WERI-Rb-1 (cell line): ENCODE measurements around the gene COL5A1.

Source experiments
- DNase-seq: peaks from one replicate; pipeline ENCODE4 v3.0.0-alpha.2; 2020
- H3K27ac ChIP-seq: fragments of 250-450 bp; sonication (Bioruptor Pico); 2 replicates; pipeline ENCODE4 v1.5.1; 2020; ENCODE audit warnings: mild to moderate bottlenecking, moderate library complexity
- H3K27me3 ChIP-seq: fragments of 250-450 bp; sonication (Bioruptor Pico); 2 replicates; pipeline ENCODE4 v1.5.1; 2021; ENCODE audit warnings: mild to moderate bottlenecking, low read depth, moderate library complexity; ENCODE audit not compliant: insufficient read depth, severe bottlenecking
- H3K36me3 ChIP-seq: fragments of 250-450 bp; sonication (Bioruptor Pico); 2 replicates; pipeline ENCODE4 v1.5.1; 2020; ENCODE audit warnings: mild to moderate bottlenecking, moderate library complexity
- H3K4me3 ChIP-seq: 2 replicates; pipeline ENCODE4 v1.5.1; 2011; ENCODE audit warnings: low read depth, mild to moderate bottlenecking, control low read depth, low read length
- H3K9me3 ChIP-seq: fragments of 250-450 bp; sonication (Bioruptor Pico); 2 replicates; pipeline ENCODE4 v1.5.1; 2021; ENCODE audit warnings: mild to moderate bottlenecking, moderate library complexity; ENCODE audit not compliant: severe bottlenecking
- CTCF ChIP-seq: IDR thresholded peaks from 2 replicates; pipeline ENCODE4 v1.5.1; 2011; ENCODE audit warnings: low read depth, mild to moderate bottlenecking, control low read depth, inconsistent platforms, low read length

The COL5A1 gene

DNA sequence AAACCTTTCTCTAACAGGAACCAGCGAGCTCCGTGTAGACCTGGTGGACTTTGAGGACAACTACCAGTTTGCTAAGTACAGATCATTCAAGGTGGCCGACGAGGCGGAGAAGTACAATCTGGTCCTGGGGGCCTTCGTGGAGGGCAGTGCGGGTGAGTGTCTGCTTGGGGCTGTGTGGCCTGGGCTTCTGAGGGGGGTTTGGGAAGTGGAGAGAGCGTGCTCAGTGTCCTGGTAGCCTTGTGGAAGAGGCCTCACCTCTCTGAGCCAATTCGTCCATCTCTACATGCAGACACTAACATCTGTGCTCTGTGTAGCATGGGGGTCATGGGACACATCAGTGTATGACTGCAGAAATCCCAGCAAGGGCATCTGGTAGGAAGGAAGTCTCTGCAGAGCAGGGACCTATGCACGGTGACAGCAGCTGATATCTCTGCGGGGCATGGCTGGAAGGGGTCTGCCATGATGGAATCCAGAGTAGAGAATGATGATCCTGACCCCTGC, 244.9 kb downstream of the COL5A1 start:
- peaks cover 3% of the 10 kb centered on the region for H3K9me3 ChIP-seq
- DNase-seq = no peak
- no peaks in the 10 kb centered on the region for H3K36me3 ChIP-seq
- H3K4me3 ChIP-seq = no peak overlapping the region
- no peaks in the 10 kb centered on the region for H3K27me3 ChIP-seq
- TF ChIP-seq CTCF = no peak
- H3K27ac ChIP-seq = no peak overlapping the region

- no peak overlapping the region for H3K4me3 ChIP-seq
- no peak for DNase-seq
- no peaks in the 10 kb centered on the region for H3K27me3 ChIP-seq
- peaks cover 3% of the 10 kb centered on the region for H3K9me3 ChIP-seq
- no peak for TF ChIP-seq CTCF
- no peaks in the 10 kb centered on the region for H3K36me3 ChIP-seq
- no peak overlapping the region for H3K27ac ChIP-seq
These were observed 245.6 kb downstream of the COL5A1 start for GRCh38 chr9:134887219-134887618.

DNA sequence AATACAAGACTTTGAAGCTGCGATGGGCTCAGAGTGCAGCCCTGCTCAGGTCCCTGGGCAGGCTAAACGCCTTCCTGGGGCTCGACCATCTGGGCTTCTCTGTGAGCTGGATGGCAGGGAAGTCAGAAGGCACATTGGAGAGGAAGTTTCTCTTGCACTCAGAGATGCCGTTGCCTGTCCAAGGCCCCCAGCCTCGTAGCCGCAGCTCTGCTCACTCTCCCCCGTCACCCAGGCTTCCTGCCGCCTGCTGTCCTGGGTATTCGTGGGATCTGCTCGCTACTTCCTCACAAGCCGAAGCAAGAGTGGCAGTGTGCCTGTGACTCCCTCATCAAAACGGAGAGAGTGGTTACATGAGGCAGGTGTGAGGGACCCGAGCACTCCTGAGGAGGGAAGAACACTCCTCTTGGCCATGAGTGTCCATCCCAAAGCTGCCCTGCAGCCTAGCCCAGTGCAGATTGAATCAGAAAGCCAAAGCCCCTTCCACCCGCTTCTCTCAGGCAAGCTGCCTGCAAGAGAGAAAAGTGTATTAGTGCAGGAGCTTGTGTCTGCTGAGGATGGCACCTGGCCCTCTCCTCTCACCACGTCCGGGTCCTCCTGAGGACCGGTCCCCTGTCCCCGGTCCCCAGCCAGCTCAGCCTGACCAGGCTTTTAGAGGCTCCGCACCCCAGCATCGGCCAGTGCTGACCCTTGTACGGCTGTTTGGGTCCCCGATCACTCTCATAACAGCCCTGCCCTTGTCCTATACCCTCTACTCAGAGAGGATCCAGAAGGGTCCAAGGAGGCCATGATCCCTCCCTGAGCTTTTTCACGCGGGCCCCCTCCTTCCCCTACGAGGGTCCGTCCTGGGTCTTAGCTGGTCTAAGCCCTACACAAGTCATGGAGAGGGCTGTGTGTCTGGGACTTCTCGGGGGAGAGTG, 246.3 kb downstream of the COL5A1 start:
- no peak overlapping the region for H3K4me3 ChIP-seq
- H3K9me3 ChIP-seq = peaks cover 2% of the 10 kb centered on the region
- peak overlapping the region; percentile 20; the same call in 1 of the 2 replicates for H3K27ac ChIP-seq
- H3K27me3 ChIP-seq = no peaks in the 10 kb centered on the region
- no peak for TF ChIP-seq CTCF
- no peaks in the 10 kb centered on the region for H3K36me3 ChIP-seq
- DNase-seq = no peak

GRCh38 chr9:134888603-134889190, 247.1 kb downstream of the COL5A1 start:
- H3K27ac ChIP-seq = no peak overlapping the region

GRCh38 chr9:134889386-134890154, 248.0 kb downstream of the COL5A1 start:
- peaks cover 3% of the 10 kb centered on the region for H3K9me3 ChIP-seq
- no peak for TF ChIP-seq CTCF
- H3K27ac ChIP-seq = no peak overlapping the region
- H3K4me3 ChIP-seq = no peak overlapping the region
- H3K27me3 ChIP-seq = no peaks in the 10 kb centered on the region
- no peaks in the 10 kb centered on the region for H3K36me3 ChIP-seq
- no peak for DNase-seq

More at GRCh38 chr9:134888603-134889190, 247.1 kb downstream of the COL5A1 start:
- Histone ChIP-seq H3K9me3 (no peaks in the 10 kb centered on the region), H3K4me3 (no peak overlapping the region), H3K27me3 (no peaks in the 10 kb centered on the region), H3K36me3 (no peaks in the 10 kb centered on the region)
- no peak for TF ChIP-seq CTCF
- no peak for DNase-seq
